NCI-H1436 treated with DMSO at 0.1 percent for 48 hours (cell line): ENCODE measurements around the gene MAD1L1.

ENCODE experiments used
- DNase-seq: peaks from one replicate; lab custom pipeline; 2025; lab: John Stamatoyannopoulos, UW

MAD1L1 gene

DNA sequence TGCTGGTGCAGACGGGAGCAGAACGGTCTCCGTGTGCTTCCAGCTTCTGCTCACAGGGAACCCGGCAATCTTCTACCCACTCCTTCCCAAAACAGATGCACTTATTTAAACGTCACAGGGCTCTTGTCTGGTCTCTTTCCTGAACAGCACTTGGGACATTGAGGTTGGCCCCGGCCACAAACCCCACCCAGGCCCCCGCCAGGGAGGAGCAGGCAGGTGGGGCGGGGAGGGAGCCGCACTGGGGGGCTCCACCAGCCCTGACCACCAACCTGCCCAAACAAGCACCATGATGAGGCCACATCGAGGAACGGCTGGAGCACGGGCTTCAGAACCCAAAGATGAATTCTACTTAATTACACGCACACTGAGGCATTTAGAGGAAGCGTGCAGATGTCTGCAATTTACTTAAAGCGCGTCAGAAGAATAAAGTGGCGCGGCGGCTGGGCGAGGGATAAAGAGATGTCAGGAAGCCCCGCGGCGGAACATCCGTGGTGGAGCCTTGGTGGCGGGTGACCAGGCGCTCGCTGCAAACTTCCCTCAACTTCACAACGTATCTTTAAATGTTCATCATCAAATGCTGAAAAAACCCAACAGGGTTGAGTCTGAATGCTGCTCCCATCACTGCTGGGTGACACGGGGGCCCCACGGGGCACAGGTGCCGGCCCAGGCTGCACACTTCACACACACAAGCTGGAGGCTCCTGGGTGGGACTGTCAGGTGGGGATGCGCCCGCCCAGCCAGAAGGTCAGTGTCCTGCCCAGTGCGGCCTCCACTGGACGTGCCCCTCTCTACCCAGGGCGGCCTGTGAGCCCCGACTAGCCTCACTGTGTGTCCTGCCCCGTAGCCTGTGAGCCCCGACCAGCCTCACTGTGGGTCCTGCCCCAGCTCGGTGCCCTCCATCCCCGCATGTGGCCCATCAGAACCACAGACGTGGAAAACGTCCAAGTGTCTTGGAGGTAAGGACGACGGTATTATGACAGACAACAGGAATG, 279.2 kb downstream of the MAD1L1 start:
- DNase-seq, result no peak

DNA sequence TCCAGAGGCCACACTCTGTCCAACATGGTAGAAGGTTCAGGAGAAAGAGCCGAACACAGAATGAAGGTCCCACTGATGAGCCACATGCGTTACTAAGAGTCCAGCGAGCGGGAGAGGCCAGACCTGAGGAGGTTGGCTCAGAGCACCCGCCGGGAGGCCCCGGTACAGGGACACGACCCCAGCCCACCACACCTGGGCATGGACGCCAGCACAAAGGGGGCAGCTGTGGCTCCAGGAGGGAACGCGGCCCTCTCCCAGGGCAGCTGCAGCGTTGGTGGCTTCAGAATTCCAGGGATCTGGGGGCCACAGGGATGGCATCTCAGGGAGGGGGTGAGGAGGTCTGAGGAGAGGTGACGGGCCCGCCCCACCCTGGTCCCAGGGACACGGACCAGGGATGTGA, 280.0 kb downstream of the MAD1L1 start:
- DNase-seq, result no peak

DNA sequence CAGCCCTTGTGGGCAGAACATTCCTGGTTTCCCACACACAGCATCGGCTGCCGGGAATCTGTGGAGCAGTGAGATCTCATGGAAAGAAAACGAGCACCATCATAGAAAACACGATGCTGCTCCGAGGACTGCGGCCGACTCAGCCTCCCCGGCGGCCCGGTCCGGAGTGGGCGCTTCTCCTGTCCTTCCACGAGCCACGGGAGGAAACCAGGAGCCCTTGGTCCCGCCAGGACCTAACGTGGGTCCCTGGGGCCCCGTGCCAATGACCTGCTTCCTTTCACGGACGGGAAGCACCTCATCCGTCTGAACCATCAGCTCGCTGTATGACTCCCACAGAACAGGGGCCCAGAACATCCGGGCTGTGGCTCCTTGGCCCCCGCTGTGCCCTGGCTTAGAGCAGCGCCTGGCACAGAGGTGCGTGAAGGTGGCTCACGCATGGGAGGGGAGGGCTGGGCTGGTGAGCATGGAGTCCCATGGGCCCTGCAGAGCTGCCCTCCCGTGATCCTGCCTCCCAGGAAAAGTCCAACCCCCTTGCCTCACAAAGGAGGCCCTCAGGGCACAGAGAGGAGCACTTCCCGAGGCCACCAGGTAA, 280.5 kb downstream of the MAD1L1 start:
- DNase-seq, result no peak

DNA sequence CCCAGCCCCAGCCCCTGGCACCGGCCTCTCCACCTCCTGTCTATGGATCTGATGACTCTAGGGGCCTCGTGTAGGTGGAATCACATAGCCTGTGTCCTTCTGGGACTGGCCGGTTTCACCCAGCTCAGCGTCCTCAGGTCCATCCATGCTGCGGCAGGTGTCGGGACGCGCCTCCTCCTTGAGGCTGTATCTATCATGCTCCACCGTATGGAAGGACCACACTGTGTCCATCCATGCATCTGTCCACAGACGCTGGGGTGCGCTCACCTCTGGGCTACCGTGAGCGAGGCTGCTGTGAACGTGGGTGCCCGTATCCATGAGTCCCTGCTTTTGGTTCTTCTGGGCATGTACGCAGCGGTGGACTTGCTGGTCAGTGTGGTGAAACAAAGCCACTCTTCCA, 281.1 kb downstream of the MAD1L1 start:
- DNase-seq, result no peak

DNA sequence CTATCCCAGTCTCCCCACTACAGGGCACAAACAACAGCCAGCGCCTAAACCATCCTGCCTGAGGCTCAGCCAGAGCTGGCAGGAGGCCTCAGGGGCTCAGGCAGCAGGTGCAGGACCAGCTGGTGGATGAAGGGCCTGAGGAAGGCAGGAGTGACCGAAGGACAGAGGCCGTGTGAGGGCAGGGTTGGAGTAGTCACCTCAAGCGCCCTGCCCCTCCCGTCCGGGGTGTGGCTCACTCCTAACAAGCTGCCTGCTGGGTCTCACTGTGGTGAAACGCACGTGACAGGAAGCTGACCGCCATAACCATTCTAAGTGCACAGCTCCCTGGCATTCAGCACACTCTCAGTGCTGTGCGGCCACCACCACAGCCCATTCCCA, 281.6 kb downstream of the MAD1L1 start:
- no peak for DNase-seq

DNA sequence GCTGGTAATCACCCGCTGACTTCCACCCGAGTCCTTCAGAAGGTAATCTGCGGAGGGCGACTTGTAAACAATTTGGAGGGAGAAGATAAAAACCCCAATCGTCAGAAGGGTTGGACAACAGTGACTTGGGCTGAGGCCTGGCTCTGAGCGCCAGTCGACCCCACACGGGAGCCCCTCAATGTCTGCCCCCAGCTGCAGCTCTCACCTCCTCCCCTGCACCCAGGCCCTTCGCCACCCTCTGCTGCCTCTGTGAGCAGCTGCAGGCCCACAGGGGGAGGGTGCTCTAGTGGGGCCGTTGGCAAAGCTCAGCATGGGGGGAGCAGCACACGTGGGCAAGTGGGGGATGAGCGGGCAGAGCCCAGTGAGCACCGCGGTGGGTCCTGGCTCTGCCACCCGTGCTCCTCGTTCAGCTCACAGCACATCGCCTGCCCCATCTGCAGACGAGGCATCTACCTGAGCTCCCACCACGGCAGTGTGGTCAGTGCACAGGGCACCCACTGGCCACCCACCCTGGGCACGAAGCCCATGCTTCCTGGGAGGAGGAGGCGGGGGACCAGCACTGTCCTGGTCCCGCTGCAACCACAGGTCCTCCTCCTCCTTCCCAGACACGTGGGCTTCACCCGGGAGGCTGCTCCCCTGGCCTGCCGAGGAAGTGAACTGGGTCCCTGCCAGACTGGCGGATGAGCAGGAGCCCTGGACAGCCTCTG, 282.1 kb downstream of the MAD1L1 start:
- DNase-seq, result no peak

DNA sequence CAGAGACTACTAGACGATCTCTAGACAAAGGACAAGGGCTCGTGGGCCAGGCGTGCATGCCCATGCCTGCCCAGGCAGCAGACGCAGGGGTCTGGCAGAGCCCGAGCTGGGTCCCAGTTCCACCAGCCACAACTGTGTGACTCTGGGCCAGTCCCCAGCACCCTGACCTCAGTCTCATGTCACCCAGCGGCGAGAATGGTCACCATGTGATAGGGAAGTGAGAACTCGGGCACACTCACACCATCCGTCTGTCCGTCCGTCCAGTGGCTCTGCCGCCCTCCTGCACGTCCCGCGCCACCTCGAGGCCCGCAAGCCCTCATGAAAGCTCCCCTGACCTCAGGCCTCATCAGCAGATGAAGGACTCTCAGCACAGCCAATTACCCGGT, 282.7 kb downstream of the MAD1L1 start:
- DNase-seq, result no peak

DNA sequence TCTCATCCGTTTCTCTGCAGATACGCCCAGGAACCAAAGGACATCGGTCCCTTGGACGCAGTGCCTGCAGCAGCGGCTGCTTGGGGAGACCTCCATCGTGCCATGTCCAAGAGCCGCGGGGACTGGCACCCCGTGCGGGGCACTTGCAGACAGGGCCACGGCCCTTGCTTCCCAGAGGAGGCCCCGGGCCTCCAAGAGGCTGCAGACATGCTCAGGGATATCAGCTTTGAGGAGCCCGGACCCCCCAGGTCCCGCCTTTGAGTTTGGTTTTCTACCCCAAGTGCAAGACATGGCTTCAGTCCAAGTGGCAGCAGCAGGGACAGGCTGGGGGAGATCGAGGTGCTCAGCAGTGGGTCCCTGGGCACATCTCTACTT, 283.1 kb downstream of the MAD1L1 start:
- DNase-seq, result no peak

DNA sequence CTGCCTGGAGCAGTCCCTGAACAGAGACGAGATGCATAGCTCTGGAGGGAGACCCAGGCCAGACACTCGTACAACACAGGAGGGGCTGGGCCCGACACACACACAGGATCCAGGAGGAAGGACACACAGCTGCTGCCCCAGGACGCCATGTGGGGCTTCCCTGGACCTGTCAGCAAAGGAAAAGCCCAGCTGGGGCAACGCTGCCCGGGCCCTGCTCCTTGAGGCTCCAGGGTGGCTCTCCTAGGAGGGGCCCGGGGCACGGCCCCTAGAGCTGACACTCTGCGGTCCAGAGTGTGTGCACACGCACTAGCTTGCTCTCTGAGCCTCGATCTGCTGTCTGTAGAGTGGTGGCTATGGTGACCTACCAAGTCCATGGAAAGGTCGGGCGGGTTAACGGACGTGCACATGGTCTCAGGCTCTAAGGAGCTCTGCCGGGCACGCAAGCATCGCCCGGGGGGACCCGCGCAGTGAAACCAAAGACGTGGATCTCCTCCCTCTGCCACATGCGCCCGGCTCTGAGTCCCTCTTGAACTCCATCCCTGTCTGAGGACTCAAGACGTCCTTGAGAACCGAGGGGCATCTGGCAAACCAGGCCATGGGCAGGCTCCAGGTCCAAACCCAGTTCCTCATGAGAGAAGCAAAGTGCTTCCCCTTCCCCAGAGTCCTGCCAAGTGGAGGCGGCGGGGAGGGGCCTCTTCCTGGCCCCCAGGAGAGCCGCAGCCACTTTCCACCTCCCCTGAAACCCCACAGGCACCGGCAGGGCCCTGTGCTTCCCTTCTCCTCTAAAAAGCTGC, 283.7 kb downstream of the MAD1L1 start:
- DNase-seq, result no peak

DNA sequence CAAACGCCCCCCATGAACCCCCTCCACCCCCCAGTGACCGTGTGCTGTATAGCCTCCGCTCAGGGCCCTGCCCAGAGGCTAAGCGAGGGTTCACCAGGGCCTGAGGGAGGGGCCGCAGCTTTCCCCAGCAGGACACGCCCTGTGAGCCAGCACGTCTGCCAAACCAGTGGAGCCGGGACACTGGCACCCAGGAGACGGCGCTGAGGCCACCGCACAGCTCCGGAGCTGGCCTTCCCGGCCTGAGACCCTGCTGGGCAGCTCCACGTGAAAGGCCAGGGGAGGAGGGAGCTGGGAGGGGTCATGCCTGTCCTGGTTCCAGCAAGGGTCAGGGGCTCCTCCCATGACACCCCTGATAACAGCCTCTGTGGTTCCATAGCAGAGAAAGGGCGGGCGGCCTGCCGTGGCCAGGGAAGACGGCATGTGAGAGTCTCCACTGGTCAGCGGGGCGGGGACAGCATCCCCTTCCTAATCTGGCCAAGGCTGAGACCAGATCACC, 284.4 kb downstream of the MAD1L1 start:
- DNase-seq, result no peak

DNA sequence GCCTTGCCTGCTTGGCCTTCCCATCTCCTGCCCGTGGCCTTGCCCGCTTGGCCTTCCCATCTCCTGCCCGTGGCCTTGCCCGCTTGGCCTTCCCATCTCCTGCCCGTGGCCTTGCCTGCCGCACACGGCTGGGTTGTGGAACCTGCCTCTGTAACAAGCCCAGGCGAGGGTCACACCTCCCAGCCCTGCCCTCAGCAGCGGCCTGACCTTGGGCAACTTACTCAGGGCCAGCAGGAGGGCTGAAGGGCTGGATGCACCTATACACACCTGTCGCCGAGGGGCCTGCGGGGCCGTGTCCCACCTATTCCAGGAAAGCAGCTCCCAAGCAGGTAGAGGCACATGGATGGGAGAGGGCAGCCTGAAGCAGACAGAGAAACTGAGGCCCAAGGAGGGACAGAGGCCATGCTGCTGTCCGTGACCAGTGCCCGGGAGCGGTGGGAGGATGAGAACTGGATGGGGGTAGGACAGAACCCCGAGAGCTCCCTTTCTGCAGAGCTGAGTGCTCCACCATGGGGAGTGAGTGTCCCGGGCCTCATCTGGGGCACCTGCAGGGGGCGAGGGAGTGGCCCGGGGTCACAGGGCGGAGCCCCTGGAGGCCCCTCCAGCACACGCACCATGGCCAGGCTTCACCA, 285.0 kb downstream of the MAD1L1 start:
- DNase-seq, result no peak

DNA sequence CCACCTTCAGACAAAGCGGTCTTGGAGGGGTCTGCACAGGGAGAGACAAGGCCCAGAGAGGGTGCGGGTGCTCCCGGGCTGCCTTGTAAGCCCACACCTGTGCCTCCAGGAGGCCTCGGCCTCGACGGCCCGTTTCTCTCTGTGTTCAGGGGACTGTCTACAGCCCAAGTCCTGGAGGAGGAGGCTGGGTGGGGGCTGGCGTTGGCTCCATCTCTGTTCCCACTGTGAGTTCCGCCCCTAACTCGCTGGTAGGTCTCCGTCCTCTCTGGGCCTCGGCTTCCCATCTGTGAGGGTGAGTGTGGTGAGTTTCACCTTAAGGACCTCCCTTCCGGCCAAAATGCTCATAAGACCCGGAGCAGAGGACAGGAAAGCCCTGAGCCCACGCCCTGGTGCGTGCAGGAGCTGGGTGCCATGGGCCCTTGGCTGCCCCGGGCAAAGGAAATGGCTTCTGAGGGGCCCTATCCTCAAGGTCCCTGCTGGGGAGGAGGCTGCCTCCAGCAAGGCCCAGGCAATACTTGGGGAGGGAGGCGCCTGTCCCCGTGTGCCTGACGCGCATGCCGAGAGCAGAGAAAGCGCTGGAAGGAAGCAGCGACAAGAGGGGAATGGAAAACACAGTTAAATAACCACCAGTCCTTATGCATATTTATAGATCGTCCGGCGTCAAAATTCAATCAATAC, 285.8 kb downstream of the MAD1L1 start:
- DNase-seq, result no peak

DNA sequence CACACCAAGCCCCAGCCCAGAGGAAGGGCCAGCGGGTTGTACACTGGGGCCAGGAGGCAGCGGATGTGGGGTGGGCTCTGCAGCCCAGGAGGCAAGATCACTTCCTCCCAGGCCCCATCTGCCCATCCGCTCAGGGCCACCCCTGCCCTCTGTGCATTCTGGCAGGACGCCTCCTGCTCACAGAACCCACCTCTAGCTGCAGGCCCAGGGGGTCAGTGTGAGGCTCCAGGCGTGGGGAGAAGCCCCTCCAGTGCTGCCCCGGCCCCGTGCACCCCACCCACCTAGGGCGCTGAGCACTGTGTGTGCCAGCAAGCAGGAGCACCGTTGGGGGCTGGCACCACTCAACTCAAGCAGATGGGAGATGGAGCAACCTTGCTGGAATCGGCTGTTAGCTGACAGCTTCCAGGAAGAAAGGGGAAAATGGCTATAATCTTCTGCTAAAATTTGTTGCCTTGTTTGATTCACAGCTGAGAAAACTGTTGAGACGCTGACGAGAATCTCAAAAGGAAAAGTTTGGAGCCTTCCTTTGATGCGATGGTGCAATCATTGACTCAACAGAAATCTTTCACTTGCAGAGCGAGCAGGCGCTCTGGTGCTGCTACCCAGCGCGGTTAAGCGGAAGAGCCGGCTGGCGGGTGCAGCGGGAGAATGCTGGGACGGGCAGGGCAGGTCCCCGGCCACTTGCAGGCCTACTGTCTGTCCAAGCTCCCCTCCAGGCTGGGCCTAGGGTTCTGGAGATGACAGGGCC, 286.5 kb downstream of the MAD1L1 start:
- no peak for DNase-seq

DNA sequence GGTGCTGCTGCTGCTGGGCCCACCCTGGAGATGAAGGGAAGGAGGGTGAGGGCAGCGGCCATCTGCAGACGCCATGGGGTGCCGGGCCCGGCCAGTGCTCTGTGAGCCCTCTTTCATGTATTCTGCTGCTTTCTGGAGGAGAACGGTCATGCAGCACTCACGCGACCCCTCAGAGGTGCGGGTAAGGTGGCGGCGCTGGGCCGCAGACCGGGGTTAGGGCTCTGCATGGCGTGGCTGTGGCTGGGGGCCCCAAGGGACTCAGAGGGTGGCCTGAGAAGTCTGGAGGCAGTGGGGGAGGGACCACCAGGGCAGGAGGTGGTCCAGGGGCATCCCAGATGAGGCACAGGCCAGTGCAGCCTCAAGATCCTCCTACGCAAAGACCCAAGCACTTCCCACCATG, 287.2 kb downstream of the MAD1L1 start:
- no peak for DNase-seq

DNA sequence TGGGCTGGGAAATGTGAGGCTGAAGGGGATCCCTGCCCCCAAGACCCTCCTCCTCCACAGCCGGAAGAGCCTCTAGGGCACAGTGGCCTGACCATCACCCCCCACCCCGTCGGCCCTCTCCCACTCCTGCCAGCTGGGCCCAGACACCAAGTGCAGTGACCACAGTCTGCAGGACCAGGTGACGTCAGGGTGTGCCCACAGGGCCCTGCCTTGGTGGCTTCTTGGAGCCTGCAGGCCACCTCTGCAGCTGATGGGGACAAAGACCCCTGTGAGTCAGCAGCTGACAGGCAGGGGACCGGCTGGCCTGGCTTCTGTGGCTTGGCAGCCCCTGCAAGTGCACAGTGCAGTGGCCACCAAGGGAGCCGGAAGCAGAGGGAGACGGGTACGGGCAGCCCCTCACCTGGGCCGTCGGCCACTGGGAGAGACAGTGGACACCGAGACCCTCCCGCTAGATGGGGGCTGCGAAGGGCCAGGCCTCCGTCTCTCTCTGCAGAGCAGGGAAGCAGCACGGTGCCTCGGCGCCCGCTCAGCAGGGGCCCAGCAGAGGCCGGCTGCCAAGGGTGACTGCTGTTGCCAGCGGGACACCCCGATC, 288.0 kb downstream of the MAD1L1 start:
- DNase-seq, result no peak

DNA sequence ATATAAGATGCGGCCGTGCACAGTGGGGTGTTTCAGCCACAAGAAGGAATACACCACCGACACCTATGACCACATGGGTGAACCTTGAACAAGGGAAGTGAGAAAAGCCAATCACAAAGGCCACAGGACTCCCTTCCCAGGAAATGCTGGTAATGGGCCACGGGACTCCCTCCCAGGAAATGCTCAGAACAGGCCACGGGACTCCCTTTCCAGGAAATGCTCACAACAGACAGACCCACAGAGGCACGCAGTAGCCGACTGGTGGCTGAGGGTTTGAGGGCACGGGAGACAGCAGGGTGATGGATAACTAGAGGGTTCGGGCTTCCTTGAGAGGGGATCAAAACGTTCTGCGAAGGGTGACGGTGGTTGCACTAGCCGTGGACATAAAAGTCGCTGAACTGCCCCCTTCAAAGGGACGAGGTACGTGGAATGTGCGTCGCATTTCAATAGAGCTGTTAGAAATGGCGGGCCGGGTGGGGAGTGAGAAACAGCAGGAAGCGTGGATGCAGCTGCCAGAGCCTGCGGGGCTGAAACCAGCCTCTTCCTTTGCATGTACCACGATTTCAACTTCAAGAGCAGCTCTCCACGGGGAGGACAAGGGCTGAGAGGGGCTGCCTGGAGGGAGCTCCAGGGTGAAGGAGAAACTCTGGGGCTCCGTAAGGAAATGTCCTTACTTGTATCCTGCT, 288.7 kb downstream of the MAD1L1 start:
- DNase-seq, result no peak

DNA sequence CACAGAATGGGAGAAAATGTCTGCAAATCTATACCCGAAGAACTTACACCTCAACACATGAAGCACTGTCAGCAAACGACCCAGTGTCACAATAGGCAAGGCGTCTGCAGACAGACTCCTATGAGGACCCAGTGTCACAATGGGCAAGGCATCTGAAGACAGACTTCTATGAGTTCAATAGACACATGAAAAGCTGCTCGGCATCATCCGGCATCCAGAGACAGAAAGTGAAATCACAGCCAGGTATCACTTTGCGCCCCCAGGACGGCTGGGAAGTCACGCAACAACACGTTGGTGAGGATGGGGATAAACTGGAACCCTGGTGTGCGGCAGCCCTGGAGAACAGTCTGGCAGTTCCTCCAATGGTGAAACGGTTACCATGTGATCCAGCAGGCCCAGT, 289.4 kb downstream of the MAD1L1 start:
- DNase-seq, result no peak

DNA sequence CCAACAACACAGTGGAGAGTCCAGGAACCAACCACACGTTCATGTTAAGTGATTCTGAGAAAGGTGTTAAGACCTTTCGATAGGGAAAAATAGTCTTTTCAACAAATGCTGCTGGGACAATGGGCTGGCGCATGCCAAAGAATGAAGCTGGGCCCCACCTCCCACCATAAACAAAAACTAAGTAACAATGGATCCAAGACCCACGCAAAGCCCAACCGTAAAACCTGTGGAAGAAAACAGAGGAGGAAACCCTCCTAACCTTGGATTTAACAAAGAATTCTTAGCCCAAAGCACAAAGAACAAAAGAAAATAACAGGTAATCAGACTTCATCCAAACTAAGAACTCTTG, 289.8 kb downstream of the MAD1L1 start:
- no peak for DNase-seq

DNA sequence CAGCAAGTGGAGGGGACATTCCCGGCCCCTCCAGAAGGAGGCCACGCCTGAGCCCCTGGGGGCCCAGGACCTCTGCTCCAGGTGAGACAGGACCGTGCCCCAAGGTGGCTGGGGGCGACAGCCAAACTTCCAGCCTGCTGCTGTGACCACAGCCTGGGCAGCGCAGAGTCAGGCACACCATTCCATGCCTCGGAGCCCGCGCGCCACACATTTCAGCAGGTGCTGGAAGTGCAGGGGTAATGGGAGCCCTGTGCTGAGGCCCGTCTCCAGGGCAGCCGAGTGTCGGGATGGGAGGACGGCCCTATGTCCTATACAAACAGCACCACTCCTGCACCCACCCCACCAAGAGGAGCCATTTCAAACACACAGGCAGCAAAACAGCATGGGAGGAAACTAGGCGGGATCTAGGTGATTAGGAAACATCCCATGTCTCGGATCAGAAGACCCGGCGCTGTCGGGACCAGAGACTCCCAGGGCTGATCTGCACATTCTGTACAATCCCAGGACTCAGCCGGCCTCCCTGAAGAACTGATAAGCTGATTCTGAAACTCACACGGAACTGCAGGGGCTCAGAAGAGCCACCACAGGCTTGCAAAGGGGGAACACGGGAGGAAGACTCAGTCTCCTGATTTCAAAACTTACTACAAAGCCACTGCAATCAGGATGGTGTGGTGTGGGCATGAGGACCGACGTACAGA, 290.4 kb downstream of the MAD1L1 start:
- no peak for DNase-seq
